ENCODE data around the gene CHTF8.
A peak's percentile ranks its signal among the peaks of the same experiment; 100 is the strongest.
"Not testable (repeated sequence)": the region's sequence is repeated elsewhere in the genome, so short reads cannot be mapped to it uniquely, and the experiment has no call there.

The CHTF8 gene

DNA sequence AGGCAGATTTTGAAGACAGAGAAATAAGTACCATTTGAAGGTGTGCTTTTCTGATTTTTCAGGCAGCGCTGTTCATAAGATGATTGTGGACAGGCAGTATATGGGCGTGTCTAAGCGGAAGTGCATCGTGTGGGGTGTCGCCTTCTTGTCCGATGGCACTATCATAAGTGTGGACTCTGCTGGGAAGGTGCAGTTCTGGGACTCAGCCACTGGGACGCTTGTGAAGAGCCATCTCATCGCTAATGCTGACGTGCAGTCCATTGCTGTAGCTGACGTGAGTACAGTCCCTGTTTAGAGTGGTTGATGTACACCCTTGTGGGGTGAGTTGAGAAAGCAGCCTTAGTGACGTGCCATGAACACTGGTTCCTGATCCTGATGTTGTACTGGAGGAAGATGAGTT is 10.7 kb upstream of the CHTF8 start:
- Histone ChIP-seq H3K4me3 (no peak overlapping the region), H3K36me3 (ENCODE audit: insufficient read depth, low read length) (peaks cover 45% of the 10 kb centered on the region), H3K27ac (no peak overlapping the region), H3K9me3 (ENCODE audit: low read depth, low read length) (no peaks in the 10 kb centered on the region), H3K9ac (ENCODE audit: insufficient read length) (no peak overlapping the region)
- no peak for TF ChIP-seq FOXP2 (optimal IDR thresholded peaks at IDR 0.05; ENCODE audit: control extremely low read depth, extremely low read length, insufficient read depth)
- TF ChIP-seq POLR2AphosphoS5 (IDR thresholded peaks at IDR 0.05; ENCODE audit: borderline replicate concordance, low read depth, low read length): no peak
- TF ChIP-seq EZH2 (IDR thresholded peaks at IDR 0.05): no peak
- DNase-seq (ENCODE audit: low read depth, low spot score): no peak

DNA sequence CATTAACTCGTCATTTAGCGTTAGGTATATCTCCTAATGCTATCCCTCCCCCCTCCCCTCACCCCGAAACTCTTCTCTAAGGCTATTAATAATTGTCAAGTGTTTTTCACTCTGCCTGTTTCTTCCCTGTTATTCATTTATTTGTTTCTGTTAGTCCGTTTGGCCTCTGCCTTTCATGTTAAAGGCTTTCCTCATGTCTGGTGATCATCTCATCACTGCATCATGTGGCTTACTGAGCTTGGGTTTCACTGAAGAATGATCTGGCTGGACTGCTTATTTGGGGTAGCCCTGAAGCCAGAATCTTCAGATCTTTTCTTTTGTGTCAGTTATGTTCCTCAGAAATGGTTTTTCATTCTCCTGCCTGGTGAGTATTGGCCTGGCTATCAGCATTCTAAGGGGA is 9.5 kb upstream of the CHTF8 start:
- peaks cover 55% of the 10 kb centered on the region for H3K36me3 ChIP-seq (ENCODE audit: insufficient read depth, low read length)
- TF ChIP-seq POLR2AphosphoS5 (IDR thresholded peaks at IDR 0.05; ENCODE audit: borderline replicate concordance, low read depth, low read length) (no peak), FOXP2 (optimal IDR thresholded peaks at IDR 0.05; ENCODE audit: control extremely low read depth, extremely low read length, insufficient read depth) (no peak), EZH2 (IDR thresholded peaks at IDR 0.05) (no peak)
- DNase-seq (ENCODE audit: low read depth, low spot score): no peak
- H3K9me3 ChIP-seq (ENCODE audit: low read depth, low read length): no peaks in the 10 kb centered on the region
- no peak overlapping the region for H3K9ac ChIP-seq (ENCODE audit: insufficient read length)
- no peak overlapping the region for H3K27ac ChIP-seq
- no peak overlapping the region for H3K4me3 ChIP-seq

DNA sequence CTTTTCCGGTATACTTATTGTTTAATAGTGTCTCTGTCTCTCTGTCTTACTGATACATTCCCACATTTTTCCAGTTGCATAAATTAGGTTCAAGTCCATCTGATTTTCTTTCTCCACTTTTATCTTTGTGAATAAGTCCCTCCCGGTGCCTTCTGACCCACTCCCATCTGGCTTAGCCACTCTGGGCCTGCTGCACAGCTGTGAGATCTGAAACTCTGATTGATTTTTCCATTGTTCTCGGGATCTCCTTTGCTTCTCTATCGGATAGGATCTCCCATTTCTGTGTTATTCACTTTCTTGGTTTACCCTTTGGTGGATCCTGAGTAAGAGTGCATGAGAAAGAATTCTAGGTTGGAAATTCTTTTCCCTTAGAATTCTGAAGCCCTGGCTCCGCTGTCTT is 8.6 kb upstream of the CHTF8 start:
- DNase-seq (ENCODE audit: low read depth, low spot score): no peak
- Histone ChIP-seq H3K27ac (no peak overlapping the region), H3K36me3 (ENCODE audit: insufficient read depth, low read length) (peaks cover 56% of the 10 kb centered on the region), H3K9me3 (ENCODE audit: low read depth, low read length) (no peaks in the 10 kb centered on the region), H3K4me3 (no peak overlapping the region), H3K9ac (ENCODE audit: insufficient read length) (no peak overlapping the region)
- TF ChIP-seq FOXP2 (optimal IDR thresholded peaks at IDR 0.05; ENCODE audit: control extremely low read depth, extremely low read length, insufficient read depth): no peak
- TF ChIP-seq POLR2AphosphoS5 (IDR thresholded peaks at IDR 0.05; ENCODE audit: borderline replicate concordance, low read depth, low read length): no peak
- no peak for TF ChIP-seq EZH2 (IDR thresholded peaks at IDR 0.05)

DNA sequence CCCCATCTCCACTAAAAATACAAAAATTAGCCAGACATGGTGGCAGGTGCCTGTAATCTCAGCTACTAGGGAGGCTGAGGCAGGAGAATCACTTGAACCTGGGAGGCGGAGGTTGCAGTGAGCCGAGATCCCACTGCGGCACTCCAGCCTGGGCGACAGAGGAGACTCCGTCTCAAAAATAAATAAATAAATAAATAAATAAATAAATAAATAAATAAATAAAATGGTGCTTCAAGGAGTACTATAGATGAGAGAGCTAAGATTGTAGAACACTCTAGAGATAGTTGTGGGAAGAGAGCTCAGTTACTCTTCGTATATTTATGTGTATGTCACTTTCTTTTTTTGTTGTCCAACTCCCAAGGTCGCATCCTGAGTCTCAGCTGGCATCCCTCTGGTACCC is 7.1 kb upstream of the CHTF8 start:
- not testable (repeated sequence) for H3K9me3 ChIP-seq (ENCODE audit: low read depth, low read length); H3K9ac ChIP-seq (ENCODE audit: insufficient read length); H3K27ac ChIP-seq; H3K4me3 ChIP-seq; DNase-seq (ENCODE audit: low read depth, low spot score)
- H3K36me3 ChIP-seq (ENCODE audit: insufficient read depth, low read length): peaks cover 54% of the 10 kb centered on the region

DNA sequence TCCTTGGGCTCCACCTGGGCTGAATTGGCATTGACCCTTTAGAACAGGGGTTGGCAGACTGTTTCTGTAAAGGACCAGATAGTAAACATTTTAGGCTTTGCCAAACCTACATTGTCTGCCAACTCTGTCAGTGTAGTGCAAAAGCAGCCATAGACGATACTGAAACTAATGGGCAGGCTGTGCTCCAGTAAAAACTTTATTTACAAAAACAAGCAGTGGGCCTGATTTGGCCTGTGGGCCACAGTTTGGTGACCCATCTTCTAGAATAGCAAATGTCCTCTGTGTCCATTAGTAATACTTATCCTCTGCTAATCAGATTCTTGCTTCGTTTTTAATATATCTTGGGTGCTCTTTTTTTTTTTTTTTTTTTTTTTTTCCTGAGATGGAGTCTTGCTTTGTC is 6.2 kb upstream of the CHTF8 start:
- TF ChIP-seq POLR2AphosphoS5 (IDR thresholded peaks at IDR 0.05; ENCODE audit: borderline replicate concordance, low read depth, low read length) (no peak), FOXP2 (optimal IDR thresholded peaks at IDR 0.05; ENCODE audit: control extremely low read depth, extremely low read length, insufficient read depth) (no peak), EZH2 (IDR thresholded peaks at IDR 0.05) (no peak)
- Histone ChIP-seq H3K4me3 (no peak overlapping the region), H3K36me3 (ENCODE audit: insufficient read depth, low read length) (peaks cover 51% of the 10 kb centered on the region), H3K9me3 (ENCODE audit: low read depth, low read length) (no peaks in the 10 kb centered on the region), H3K9ac (ENCODE audit: insufficient read length) (no peak overlapping the region), H3K27ac (no peak overlapping the region)
- DNase-seq (ENCODE audit: low read depth, low spot score): no peak

DNA sequence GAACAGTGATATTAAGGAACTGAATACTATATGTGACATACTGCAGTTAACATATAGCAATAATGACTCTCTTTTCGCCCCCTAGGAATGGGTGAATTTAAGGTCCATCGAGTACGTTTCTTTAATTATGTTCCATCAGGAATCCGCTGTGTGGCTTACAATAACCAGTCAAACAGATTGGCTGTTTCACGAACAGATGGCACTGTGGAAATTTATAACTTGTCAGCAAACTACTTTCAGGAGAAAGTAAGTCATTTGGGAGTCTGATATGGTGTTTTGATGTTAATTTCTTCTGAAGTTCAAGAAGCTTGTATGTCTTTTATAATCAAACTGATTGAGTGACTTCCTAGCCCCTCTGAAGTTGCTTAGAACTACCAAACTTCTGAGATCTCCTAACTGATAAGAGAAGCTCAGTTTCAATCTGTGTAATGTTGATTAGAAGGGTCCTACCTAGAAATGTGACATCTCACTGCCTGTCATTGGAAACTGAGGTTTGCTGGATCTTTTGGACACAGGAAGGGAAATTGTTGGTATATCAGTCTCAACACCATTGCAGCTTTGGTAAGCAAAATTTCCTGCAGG is 1.1 kb upstream of the CHTF8 start:
- Histone ChIP-seq H3K4me3 (peak overlapping the region; percentile 84), H3K36me3 (ENCODE audit: insufficient read depth, low read length) (peaks cover 18% of the 10 kb centered on the region), H3K27ac (no peak overlapping the region), H3K9me3 (ENCODE audit: low read depth, low read length) (no peaks in the 10 kb centered on the region), H3K9ac (ENCODE audit: insufficient read length) (peak overlapping the region; percentile 72)
- DNase-seq (ENCODE audit: low read depth, low spot score): no peak
- TF ChIP-seq EZH2 (IDR thresholded peaks at IDR 0.05) (no peak), FOXP2 (optimal IDR thresholded peaks at IDR 0.05; ENCODE audit: control extremely low read depth, extremely low read length, insufficient read depth) (no peak), POLR2AphosphoS5 (IDR thresholded peaks at IDR 0.05; ENCODE audit: borderline replicate concordance, low read depth, low read length) (no peak)

DNA sequence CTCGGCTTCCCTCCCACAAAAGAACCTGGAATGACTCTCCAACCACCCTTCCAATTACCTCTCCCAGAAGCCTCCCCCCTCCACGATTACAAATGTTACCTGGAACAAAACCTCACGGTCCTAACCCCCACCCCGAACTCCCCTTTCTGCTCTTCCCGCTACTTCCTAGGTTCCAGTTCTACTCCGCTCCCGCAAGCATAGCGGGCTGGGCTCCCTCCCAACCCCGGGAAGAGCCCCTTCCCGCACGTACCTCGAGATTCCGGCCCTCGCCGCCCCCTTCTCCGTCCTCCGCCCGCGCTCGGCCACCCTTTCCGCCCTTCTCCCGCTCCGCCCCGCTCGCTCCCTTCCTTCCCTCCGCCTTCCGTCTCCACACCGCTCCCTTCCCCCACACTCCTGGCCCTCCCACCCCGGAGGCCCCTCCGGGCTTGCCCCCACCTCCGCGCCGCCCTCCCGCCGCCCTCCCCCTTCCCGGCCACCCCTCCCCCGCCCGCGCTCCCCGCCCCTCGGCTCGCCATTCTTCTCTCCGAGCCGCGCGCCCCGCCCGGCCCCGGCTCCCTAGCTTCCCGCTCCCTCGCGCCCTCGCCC is 457 bp downstream of the CHTF8 start:
- H3K9me3 ChIP-seq (ENCODE audit: low read depth, low read length): no peaks in the 10 kb centered on the region
- DNase-seq (ENCODE audit: low read depth, low spot score): no peak
- H3K9ac ChIP-seq (ENCODE audit: insufficient read length): peak overlapping the region; percentile 89
- peak overlapping the region; percentile 76; the same call in 1 of the 2 replicates for H3K27ac ChIP-seq
- H3K36me3 ChIP-seq (ENCODE audit: insufficient read depth, low read length): peaks cover 5% of the 10 kb centered on the region; the same call in 1 of the 2 replicates
- TF ChIP-seq EZH2 (IDR thresholded peaks at IDR 0.05) (no peak), POLR2AphosphoS5 (IDR thresholded peaks at IDR 0.05; ENCODE audit: borderline replicate concordance, low read depth, low read length) (0 out of 2 replicates have a peak, but pooled peaks have one; percentile 39), FOXP2 (optimal IDR thresholded peaks at IDR 0.05; ENCODE audit: control extremely low read depth, extremely low read length, insufficient read depth) (no peak)
- peak overlapping the region; percentile 84 for H3K4me3 ChIP-seq

DNA sequence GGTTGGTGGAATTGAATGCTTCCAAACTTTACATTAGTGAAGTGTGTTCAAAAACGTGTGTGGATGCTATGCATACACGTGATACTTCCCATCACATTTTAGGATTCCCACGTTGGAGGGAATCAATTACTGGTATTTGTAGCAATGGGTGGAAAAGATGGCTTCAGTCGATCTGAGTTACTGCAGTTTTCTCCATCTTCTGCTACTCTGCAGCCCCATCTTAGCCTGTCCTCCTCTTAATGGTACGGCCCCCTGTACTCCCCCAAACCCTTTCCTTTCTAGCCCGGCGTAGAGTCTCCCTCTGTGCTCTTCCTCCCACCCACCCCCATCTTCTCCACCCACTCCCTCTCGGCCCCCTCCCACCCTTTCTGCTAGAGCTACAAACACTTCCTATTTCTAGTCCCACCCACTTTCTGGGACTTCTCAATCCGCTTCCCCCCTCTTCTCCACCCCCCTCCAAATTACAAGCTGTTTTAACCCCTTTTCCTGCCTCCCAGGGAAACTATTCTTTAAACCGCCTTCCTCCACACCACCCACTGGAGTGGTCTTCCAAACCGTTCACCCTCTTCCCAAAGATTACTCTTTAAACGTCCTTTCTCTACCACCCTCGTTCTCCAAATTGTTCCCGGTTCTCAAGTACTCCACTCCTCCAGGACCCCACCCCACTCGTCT is 1.1 kb downstream of the CHTF8 start:
- Histone ChIP-seq H3K9ac (ENCODE audit: insufficient read length) (peak overlapping the region; percentile 89), H3K36me3 (ENCODE audit: insufficient read depth, low read length) (no peaks in the 10 kb centered on the region; the same call in 1 of the 2 replicates), H3K4me3 (peak overlapping the region; percentile 84), H3K27ac (peak overlapping the region; percentile 76; the same call in 1 of the 2 replicates), H3K9me3 (ENCODE audit: low read depth, low read length) (no peaks in the 10 kb centered on the region)
- TF ChIP-seq EZH2 (IDR thresholded peaks at IDR 0.05): no peak
- DNase-seq (ENCODE audit: low read depth, low spot score): no peak
